ENCODE measurements around the gene PNPLA2. TPM values are rescaled to one million over a fixed set of nuclear protein-coding genes. Genes with fewer than 3 reads are reported as not detected.
A peak's percentile ranks its signal among the peaks of the same experiment; 100 is the strongest.

PNPLA2 gene
- total RNA-seq, 1 experiment from 2014 or later, result 93.6 TPM

DNA sequence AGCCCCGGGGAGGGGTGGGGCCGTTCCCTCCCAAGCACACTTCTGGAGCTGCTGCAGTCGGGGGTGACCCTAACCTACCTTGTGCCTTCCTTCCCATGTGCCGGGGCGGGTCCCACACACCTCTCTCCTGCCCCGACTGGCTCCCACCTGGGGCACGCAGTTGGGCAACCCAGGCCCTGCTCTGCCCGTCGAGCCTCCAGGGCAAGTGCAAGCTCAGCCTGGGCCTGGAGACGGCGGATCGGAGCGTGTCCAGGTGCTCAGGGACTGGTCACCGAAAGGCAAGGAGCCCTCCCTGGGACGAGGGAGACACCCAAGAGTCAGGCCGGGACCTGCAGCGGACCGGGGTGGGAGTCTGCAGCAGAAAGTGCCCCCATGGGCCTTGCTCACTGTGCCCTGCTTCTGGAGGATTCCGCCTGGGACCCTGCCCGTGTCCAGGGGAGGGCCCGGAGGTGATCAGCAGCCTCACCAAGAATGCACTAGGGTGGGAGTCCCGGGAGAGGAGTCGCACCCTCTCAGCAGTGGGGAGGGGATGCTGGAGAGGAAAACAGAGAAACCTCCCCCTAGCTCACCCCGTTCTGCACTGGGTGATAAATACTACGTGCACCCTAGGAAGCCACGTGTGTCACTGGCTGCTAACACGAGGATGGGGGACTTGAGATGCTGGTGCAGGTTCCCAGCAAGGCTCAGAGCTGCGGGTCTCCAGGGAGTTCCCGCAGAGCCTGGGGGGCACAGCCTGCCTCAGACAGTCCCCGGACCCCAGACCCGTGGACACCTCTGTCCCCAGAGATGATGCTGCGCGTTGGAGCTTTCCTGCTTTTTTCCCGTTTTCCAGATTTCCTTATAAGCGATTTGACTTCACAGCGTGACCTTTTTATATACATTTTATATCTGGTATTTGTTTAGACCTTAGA, 36.2 kb upstream of the PNPLA2 start:
- no peaks in the 10 kb centered on the region for H3K9me3 Mint-ChIP-seq (ENCODE audit: unreplicated experiment)
- TF ChIP-seq, protein P1, sequence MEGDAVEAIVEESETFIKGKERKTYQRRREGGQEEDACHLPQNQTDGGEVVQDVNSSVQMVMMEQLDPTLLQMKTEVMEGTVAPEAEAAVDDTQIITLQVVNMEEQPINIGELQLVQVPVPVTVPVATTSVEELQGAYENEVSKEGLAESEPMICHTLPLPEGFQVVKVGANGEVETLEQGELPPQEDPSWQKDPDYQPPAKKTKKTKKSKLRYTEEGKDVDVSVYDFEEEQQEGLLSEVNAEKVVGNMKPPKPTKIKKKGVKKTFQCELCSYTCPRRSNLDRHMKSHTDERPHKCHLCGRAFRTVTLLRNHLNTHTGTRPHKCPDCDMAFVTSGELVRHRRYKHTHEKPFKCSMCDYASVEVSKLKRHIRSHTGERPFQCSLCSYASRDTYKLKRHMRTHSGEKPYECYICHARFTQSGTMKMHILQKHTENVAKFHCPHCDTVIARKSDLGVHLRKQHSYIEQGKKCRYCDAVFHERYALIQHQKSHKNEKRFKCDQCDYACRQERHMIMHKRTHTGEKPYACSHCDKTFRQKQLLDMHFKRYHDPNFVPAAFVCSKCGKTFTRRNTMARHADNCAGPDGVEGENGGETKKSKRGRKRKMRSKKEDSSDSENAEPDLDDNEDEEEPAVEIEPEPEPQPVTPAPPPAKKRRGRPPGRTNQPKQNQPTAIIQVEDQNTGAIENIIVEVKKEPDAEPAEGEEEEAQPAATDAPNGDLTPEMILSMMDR (IDR thresholded peaks at IDR 0.05; ENCODE audit: insufficient read depth in 1 of 2, low read depth in 1 of 2, low read length in 1 of 2, severe bottlenecking in 1 of 2, unreplicated experiment in 1 of 2), result no peak
- H3K4me1 ChIP-seq, result peaks cover 5% of the 10 kb centered on the region
- no peak overlapping the region for H3K4me3 ChIP-seq (ENCODE audit: low read depth, low read length)
- H3K4me1 Mint-ChIP-seq (ENCODE audit: low read depth, unreplicated experiment), result no peaks in the 10 kb centered on the region
- H3K27ac Mint-ChIP-seq (ENCODE audit: unreplicated experiment), result no peak overlapping the region
- H3K27me3 ChIP-seq (replicated peaks; ENCODE audit: control insufficient read depth, insufficient read depth, low read length), result no peaks in the 10 kb centered on the region
- no TSS peak for BruUV-seq (replicated peaks)
- ChIA-PET POLR2A (interaction anchor here (0.6 to 1.0 kb wide), 2 partner anchors 32 to 36 kb away, joined by 5 to 7 read pairs; partner anchors contain the start of gene PNPLA2), CTCF (interaction anchor here (0.5 to 0.7 kb wide), 2 partner anchors 86 to 1004 kb away, joined by 4 to 5 read pairs; no protein-coding TSS in a partner anchor)
- peaks cover 31% of the 10 kb centered on the region for H3K36me3 Mint-ChIP-seq (ENCODE audit: insufficient read depth, unreplicated experiment)
- intact Hi-C loops (cut with micrococcal nuclease; ENCODE audit: unreplicated experiment), result no loop called here
- no peaks in the 10 kb centered on the region; the same call in none of the 2 replicates for H3K36me3 ChIP-seq (ENCODE audit: control insufficient read depth, insufficient read depth, low read length)
- DNase-seq, result no peak
- H3K27me3 Mint-ChIP-seq (ENCODE audit: insufficient read depth, unreplicated experiment), result no peaks in the 10 kb centered on the region
- no peak overlapping the region for H3K4me3 Mint-ChIP-seq (ENCODE audit: unreplicated experiment)
- no peaks in the 10 kb centered on the region for H3K9me3 ChIP-seq

DNA sequence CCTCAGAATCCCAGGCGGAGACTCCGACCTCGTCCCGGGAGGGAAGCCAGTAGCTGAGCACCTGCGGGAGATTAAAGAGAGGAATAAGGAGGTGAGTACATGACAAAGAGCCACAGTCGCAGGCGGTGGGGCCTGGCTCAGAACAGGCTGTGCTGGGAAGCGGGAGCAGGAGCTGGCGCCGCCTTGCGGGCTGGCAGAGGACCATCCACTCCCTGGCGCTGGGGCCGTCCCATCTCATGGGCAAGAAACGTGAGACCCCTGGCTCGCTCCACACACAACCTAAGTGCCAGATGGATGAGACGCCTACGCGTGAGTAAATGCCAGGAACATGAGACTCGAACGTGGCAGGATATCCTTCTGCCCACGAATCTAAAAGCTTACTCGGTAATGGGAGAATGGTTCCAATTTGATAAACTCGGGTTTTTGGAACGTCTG, 35.1 kb upstream of the PNPLA2 start:
- H3K4me3 ChIP-seq (ENCODE audit: low read depth, low read length), result no peak overlapping the region
- no TSS peak for BruUV-seq (replicated peaks)
- Mint-ChIP-seq H3K27me3 (ENCODE audit: insufficient read depth, unreplicated experiment) (no peaks in the 10 kb centered on the region), H3K27ac (ENCODE audit: unreplicated experiment) (no peak overlapping the region), H3K36me3 (ENCODE audit: insufficient read depth, unreplicated experiment) (peaks cover 31% of the 10 kb centered on the region), H3K4me3 (ENCODE audit: unreplicated experiment) (peak overlapping the region; percentile 5), H3K9me3 (ENCODE audit: unreplicated experiment) (no peaks in the 10 kb centered on the region), H3K4me1 (ENCODE audit: low read depth, unreplicated experiment) (no peaks in the 10 kb centered on the region)
- H3K36me3 ChIP-seq (ENCODE audit: control insufficient read depth, insufficient read depth, low read length), result no peaks in the 10 kb centered on the region; the same call in none of the 2 replicates
- intact Hi-C loops (cut with micrococcal nuclease; ENCODE audit: unreplicated experiment), result no loop called here
- no peaks in the 10 kb centered on the region for H3K27me3 ChIP-seq (replicated peaks; ENCODE audit: control insufficient read depth, insufficient read depth, low read length)
- H3K9me3 ChIP-seq, result no peaks in the 10 kb centered on the region
- POLR2A ChIA-PET, result interaction anchor here (0.7 to 1.0 kb wide), 2 partner anchors 35 to 37 kb away, joined by 3 to 5 read pairs; partner anchors contain the start of gene PNPLA2
- CTCF ChIA-PET, result interaction anchor here (0.8 kb wide), 1 partner anchor 13 kb away, joined by 3 read pairs; no protein-coding TSS in a partner anchor
- peak; percentile 81 to 83 for DNase-seq
- TF ChIP-seq, protein P1 (IDR thresholded peaks at IDR 0.05; ENCODE audit: insufficient read depth in 1 of 2, low read depth in 1 of 2, low read length in 1 of 2, severe bottlenecking in 1 of 2, unreplicated experiment in 1 of 2), result peak; percentile 43 to 67
- peaks cover under 1% of the 10 kb centered on the region; the same call in 1 of the 2 replicates for H3K4me1 ChIP-seq

DNA sequence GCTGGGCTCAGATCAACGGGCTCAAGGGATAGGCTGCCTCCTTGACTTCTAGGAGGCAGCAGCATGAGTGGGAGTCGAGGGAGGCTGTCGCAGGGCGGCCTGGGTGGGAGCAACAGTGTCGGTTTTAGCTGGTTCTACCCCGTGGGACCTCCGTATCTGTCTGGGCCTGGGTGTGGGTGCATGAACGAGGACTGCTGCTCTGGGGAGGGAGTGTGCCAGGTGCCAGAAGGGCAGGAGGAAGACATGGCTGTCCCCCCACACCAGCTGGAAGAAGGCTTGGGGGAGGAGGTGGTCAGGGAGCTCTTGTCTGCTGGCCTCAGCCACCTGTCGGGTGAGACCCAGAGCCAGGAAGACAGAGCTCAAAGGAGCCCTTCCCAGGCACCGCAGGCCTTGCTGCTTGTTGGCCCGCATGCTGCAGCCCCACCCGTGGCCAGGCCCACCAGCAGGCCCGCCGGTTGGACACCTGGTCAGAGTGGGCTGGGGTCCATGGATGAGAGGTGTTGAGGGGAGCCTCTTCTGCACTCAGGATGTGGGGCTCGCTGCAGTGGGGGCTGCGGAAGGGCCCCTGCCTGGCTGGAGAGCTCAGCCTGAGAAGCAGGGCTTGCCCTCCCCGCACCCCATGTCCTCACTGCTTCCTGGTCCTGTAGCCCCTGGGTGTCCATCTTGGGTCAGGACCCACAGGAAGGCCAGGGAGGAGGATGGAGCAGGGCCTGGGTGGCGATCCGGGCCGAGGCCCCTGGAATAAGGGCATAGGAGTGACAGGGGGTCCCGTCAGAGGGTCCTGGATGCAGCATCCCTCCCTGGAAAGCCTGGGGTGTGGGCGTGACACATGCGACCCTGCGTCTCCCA, 32.3 kb upstream of the PNPLA2 start:
- no peak overlapping the region for H3K4me3 ChIP-seq (ENCODE audit: low read depth, low read length)
- H3K27me3 ChIP-seq (replicated peaks; ENCODE audit: control insufficient read depth, insufficient read depth, low read length), result no peaks in the 10 kb centered on the region
- TF ChIP-seq, protein P1 (IDR thresholded peaks at IDR 0.05; ENCODE audit: insufficient read depth in 1 of 2, low read depth in 1 of 2, low read length in 1 of 2, severe bottlenecking in 1 of 2, unreplicated experiment in 1 of 2), result no peak
- H3K9me3 ChIP-seq, result no peaks in the 10 kb centered on the region
- Mint-ChIP-seq H3K4me3 (ENCODE audit: unreplicated experiment) (no peak overlapping the region), H3K27me3 (ENCODE audit: insufficient read depth, unreplicated experiment) (no peaks in the 10 kb centered on the region), H3K9me3 (ENCODE audit: unreplicated experiment) (no peaks in the 10 kb centered on the region), H3K27ac (ENCODE audit: unreplicated experiment) (peak overlapping the region; percentile 25), H3K4me1 (ENCODE audit: low read depth, unreplicated experiment) (no peaks in the 10 kb centered on the region), H3K36me3 (ENCODE audit: insufficient read depth, unreplicated experiment) (peaks cover 24% of the 10 kb centered on the region)
- intact Hi-C loops (cut with micrococcal nuclease; ENCODE audit: unreplicated experiment), result no loop called here
- ChIA-PET CTCF (interaction anchor here (0.6 to 2.0 kb wide), 3 partner anchors 9 to 253 kb away, joined by 3 to 6 read pairs (median 3); no protein-coding TSS in a partner anchor), POLR2A (interaction anchor here (0.5 kb wide), 2 partner anchors 20 to 33 kb away, joined by 4 to 5 read pairs; no protein-coding TSS in a partner anchor)
- no peaks in the 10 kb centered on the region for H3K4me1 ChIP-seq
- no peaks in the 10 kb centered on the region for H3K36me3 ChIP-seq (ENCODE audit: control insufficient read depth, insufficient read depth, low read length)
- DNase-seq, result no peak
- no TSS peak for BruUV-seq (replicated peaks)
